Measurements from ENCODE around the gene KRT3.

DNA sequence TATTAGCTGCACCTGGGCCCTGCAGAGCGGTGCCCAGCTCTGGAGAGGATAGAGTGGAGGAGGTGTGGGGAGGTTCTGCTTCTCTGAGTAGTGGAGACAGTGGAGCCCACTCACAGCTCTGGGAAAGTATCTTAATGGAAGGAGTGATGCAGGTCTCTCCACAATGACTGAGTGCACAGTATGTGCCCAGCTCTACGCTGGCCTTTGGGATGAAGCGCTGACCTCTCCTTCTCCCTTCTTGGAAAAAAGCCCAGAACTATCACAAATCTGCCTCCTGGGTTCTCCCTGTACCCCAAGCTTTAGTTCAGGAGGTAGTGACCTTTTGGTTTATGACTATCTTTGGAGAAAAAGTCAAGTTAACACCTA lies 495 bp upstream of the KRT3 start:
- TF ChIP-seq, protein P1, sequence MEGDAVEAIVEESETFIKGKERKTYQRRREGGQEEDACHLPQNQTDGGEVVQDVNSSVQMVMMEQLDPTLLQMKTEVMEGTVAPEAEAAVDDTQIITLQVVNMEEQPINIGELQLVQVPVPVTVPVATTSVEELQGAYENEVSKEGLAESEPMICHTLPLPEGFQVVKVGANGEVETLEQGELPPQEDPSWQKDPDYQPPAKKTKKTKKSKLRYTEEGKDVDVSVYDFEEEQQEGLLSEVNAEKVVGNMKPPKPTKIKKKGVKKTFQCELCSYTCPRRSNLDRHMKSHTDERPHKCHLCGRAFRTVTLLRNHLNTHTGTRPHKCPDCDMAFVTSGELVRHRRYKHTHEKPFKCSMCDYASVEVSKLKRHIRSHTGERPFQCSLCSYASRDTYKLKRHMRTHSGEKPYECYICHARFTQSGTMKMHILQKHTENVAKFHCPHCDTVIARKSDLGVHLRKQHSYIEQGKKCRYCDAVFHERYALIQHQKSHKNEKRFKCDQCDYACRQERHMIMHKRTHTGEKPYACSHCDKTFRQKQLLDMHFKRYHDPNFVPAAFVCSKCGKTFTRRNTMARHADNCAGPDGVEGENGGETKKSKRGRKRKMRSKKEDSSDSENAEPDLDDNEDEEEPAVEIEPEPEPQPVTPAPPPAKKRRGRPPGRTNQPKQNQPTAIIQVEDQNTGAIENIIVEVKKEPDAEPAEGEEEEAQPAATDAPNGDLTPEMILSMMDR (IDR thresholded peaks at IDR 0.05; ENCODE audit: insufficient read depth, low read depth, low read length): no peak
- no peak for TF ChIP-seq EZH2 (IDR thresholded peaks at IDR 0.05; ENCODE audit: insufficient read depth, low read length)

All from astrocyte (in vitro differentiated cells and primary cell).